DOHH2 (cell line): Measurements from ENCODE around the gene CAMKMT.

Source experiments
- H3F3A ChIP-seq: fragments of 200-600 bp; sonication (generic), shearing (Covaris generic); 2 replicates; pipeline ENCODE4 v1.6.0; 2016; ENCODE audit warnings: antibody characterized with exemption, mild to moderate bottlenecking; ENCODE audit not compliant: control insufficient read depth, insufficient read depth
- H3K27ac ChIP-seq: fragments of 200-600 bp; sonication (generic); 2 replicates; pipeline ENCODE4 v1.5.1; 2014; ENCODE audit warnings: low read depth, mild to moderate bottlenecking, low read length, moderate library complexity
- H3K27me3 ChIP-seq: fragments of 200-600 bp; sonication (generic); 2 replicates; pipeline ENCODE4 v1.6.1; 2014; ENCODE audit warnings: mild to moderate bottlenecking, low read length, mixed read lengths; ENCODE audit not compliant: control insufficient read depth
- H3K36me3 ChIP-seq: fragments of 200-600 bp; sonication (generic); 2 replicates; pipeline ENCODE4 v1.6.1; 2014; ENCODE audit warnings: mild to moderate bottlenecking, low read length, moderate library complexity, mixed read lengths; ENCODE audit not compliant: control insufficient read depth
- H3K4me1 ChIP-seq: fragments of 200-600 bp; sonication (generic); 2 replicates; pipeline ENCODE4 v1.6.1; 2014; ENCODE audit warnings: mild to moderate bottlenecking, low read length, mixed read lengths; ENCODE audit not compliant: control insufficient read depth
- H3K4me2 ChIP-seq: fragments of 200-600 bp; sonication (generic); 2 replicates; pipeline ENCODE4 v1.6.0; 2014; ENCODE audit warnings: mild to moderate bottlenecking, low read length, moderate library complexity
- H3K4me3 ChIP-seq: fragments of 200-600 bp; sonication (generic); 2 replicates; pipeline ENCODE4 v1.5.1; 2014; ENCODE audit warnings: mild to moderate bottlenecking, low read length, mixed read lengths
- H3K79me2 ChIP-seq: fragments of 200-600 bp; sonication (generic); 2 replicates; pipeline ENCODE4 v1.6.1; 2014; ENCODE audit warnings: mild to moderate bottlenecking, low read length, mixed read lengths; ENCODE audit not compliant: control insufficient read depth
- H3K9me2 ChIP-seq: fragments of 200-600 bp; sonication (generic); replicated peaks from 2 replicates; pipeline ENCODE4 v1.6.1; 2014; ENCODE audit warnings: mild to moderate bottlenecking, low read length, mixed read lengths; ENCODE audit not compliant: control insufficient read depth
- H3K9me3 ChIP-seq: fragments of 200-600 bp; sonication (generic); 2 replicates; pipeline ENCODE4 v1.6.1; 2014; ENCODE audit warnings: antibody characterized with exemption, low read length, mixed read lengths; ENCODE audit not compliant: control insufficient read depth, insufficient read depth
- H4K20me1 ChIP-seq: fragments of 200-600 bp; sonication (generic); 2 replicates; pipeline ENCODE4 v1.6.0; 2014; ENCODE audit warnings: low read depth, mild to moderate bottlenecking, antibody characterized with exemption, low read length, moderate library complexity; ENCODE audit not compliant: control insufficient read depth, insufficient read depth
- CTCF ChIP-seq: fragments of 200-600 bp; sonication (generic); IDR thresholded peaks from one replicate; pipeline ENCODE4 v1.5.1; 2014; ENCODE audit warnings: antibody characterized with exemption, mild to moderate bottlenecking, low read depth, low read length; ENCODE audit not compliant: poor library complexity, severe bottlenecking
- EZH2phosphoT487 ChIP-seq: fragments of 200-600 bp; sonication (generic); IDR thresholded peaks from 2 replicates; pipeline ENCODE4 v1.6.1; 2017; ENCODE audit warnings: borderline replicate concordance, mild to moderate bottlenecking, antibody characterized with exemption, low read length, moderate library complexity, mixed read lengths

Gene CAMKMT

GRCh38 chr2:44450806-44451205, 89.1 kb downstream of the CAMKMT start:
- H3K4me2 ChIP-seq, result no peak overlapping the region
- no peaks in the 10 kb centered on the region for H3K9me3 ChIP-seq

GRCh38 chr2:44452069-44452583, 90.4 kb downstream of the CAMKMT start:
- no peaks in the 10 kb centered on the region for H3K9me3 ChIP-seq
- H3K4me2 ChIP-seq, result no peak overlapping the region
- no peaks in the 10 kb centered on the region for H3K36me3 ChIP-seq
- H3K4me3 ChIP-seq, result no peak overlapping the region
- H3K27ac ChIP-seq, result no peak overlapping the region
- no peaks in the 10 kb centered on the region for H3K27me3 ChIP-seq
- H3K4me1 ChIP-seq, result no peaks in the 10 kb centered on the region
- H3K79me2 ChIP-seq, result no peaks in the 10 kb centered on the region
- H4K20me1 ChIP-seq, result no peaks in the 10 kb centered on the region
- no peaks in the 10 kb centered on the region for H3K9me2 ChIP-seq
- no peak for TF ChIP-seq EZH2phosphoT487
- TF ChIP-seq CTCF, result no peak
- H3F3A ChIP-seq, result no peaks in the 10 kb centered on the region

More at GRCh38 chr2:44450806-44451205, 89.1 kb downstream of the CAMKMT start:
- H3K79me2 ChIP-seq, result no peaks in the 10 kb centered on the region
- H4K20me1 ChIP-seq, result no peaks in the 10 kb centered on the region
- TF ChIP-seq EZH2phosphoT487 (no peak), CTCF (no peak)
- no peaks in the 10 kb centered on the region for H3K4me1 ChIP-seq
- no peaks in the 10 kb centered on the region for H3K36me3 ChIP-seq
- no peak overlapping the region for H3K27ac ChIP-seq
- no peaks in the 10 kb centered on the region for H3K9me2 ChIP-seq
- H3K4me3 ChIP-seq, result no peak overlapping the region
- H3K27me3 ChIP-seq, result no peaks in the 10 kb centered on the region
- no peaks in the 10 kb centered on the region for H3F3A ChIP-seq

GRCh38 chr2:44453259-44453658, 91.5 kb downstream of the CAMKMT start:
- H3K4me1 ChIP-seq, result no peaks in the 10 kb centered on the region
- no peak overlapping the region for H3K27ac ChIP-seq
- no peak overlapping the region for H3K4me2 ChIP-seq
- no peaks in the 10 kb centered on the region for H4K20me1 ChIP-seq
- H3F3A ChIP-seq, result no peaks in the 10 kb centered on the region
- no peaks in the 10 kb centered on the region for H3K79me2 ChIP-seq
- no peaks in the 10 kb centered on the region for H3K9me2 ChIP-seq
- H3K4me3 ChIP-seq, result no peak overlapping the region
- H3K36me3 ChIP-seq, result no peaks in the 10 kb centered on the region
- H3K9me3 ChIP-seq, result no peaks in the 10 kb centered on the region
- H3K27me3 ChIP-seq, result no peaks in the 10 kb centered on the region
- TF ChIP-seq CTCF (no peak), EZH2phosphoT487 (no peak)

- no peaks in the 10 kb centered on the region for H3K27me3 ChIP-seq
- H3K79me2 ChIP-seq, result no peaks in the 10 kb centered on the region
- TF ChIP-seq EZH2phosphoT487 (no peak), CTCF (no peak)
- H3K36me3 ChIP-seq, result no peaks in the 10 kb centered on the region
- H3K9me3 ChIP-seq, result no peaks in the 10 kb centered on the region
- H3K4me3 ChIP-seq, result no peak overlapping the region
- H4K20me1 ChIP-seq, result no peaks in the 10 kb centered on the region
- H3K4me1 ChIP-seq, result no peaks in the 10 kb centered on the region
- H3K9me2 ChIP-seq, result no peaks in the 10 kb centered on the region
- H3K4me2 ChIP-seq, result no peak overlapping the region
- no peak overlapping the region for H3K27ac ChIP-seq
- H3F3A ChIP-seq, result no peaks in the 10 kb centered on the region
These were observed 94.1 kb downstream of the CAMKMT start for GRCh38 chr2:44455877-44456276.
